H1 (cell line): ENCODE data around the gene OTUD4. TPM values are rescaled to one million over a fixed set of nuclear protein-coding genes. Genes with fewer than 3 reads are reported as not detected.
A peak's percentile ranks its signal among the peaks of the same experiment; 100 is the strongest.

Experiments used
- CTCF ChIA-PET: fragments of 300-600 bp; sonication (Branson Sonifier 250); formaldehyde crosslinking; loops from one replicate; lab custom pipeline; 2021; ENCODE audit not compliant: partially characterized antibody; lab: Charles Lee
- POLR2A ChIA-PET: fragments of 300-600 bp; sonication (Branson Sonifier 250); formaldehyde crosslinking; loops from one replicate; lab custom pipeline; 2021; ENCODE audit warnings: inconsistent platforms; ENCODE audit not compliant: partially characterized antibody; lab: Charles Lee
- DNase-seq, 2 experiments: peaks; one replicate each; pipeline versions ENCODE4 v3.0.0 to v3.0.0-alpha.2; 2010 to 2022; ENCODE audit warnings: low spot score in 2 of 2, low read depth in 1 of 2, mixed read lengths in 1 of 2
- FAIRE-seq: peaks from 2 replicates; lab custom pipeline; 2011; peaks lifted over from hg19 to GRCh38; lab: Jason Lieb, UNC
- H2AFZ ChIP-seq: 2 replicates; pipeline ENCODE4 v1.8.1; 2012; ENCODE audit warnings: low read length, inconsistent platforms
- H2AK5ac ChIP-seq: 2 replicates; pipeline ENCODE4 v1.6.1; 2013; ENCODE audit warnings: low read depth, low read length
- H2BK120ac ChIP-seq: replicated peaks from 2 replicates; pipeline ENCODE3; 2013; ENCODE audit warnings: low read depth, low read length, inconsistent platforms
- H2BK12ac ChIP-seq: 2 replicates; pipeline ENCODE4 v1.6.1; 2013; ENCODE audit warnings: low read depth, low read length
- H2BK15ac ChIP-seq: 2 replicates; pipeline ENCODE4 v1.6.1; 2013; ENCODE audit warnings: low read length
- H2BK20ac ChIP-seq: 2 replicates; pipeline ENCODE4 v1.6.1; 2013; ENCODE audit warnings: low read length
- H2BK5ac ChIP-seq: 2 replicates; pipeline ENCODE4 v1.6.1; 2013; ENCODE audit warnings: low read depth, low read length
- H3K14ac ChIP-seq: 2 replicates; pipeline ENCODE4 v1.6.1; 2013; ENCODE audit warnings: inconsistent platforms; ENCODE audit not compliant: insufficient read length
- H3K18ac ChIP-seq: 2 replicates; pipeline ENCODE4 v1.6.1; 2013; ENCODE audit warnings: low read length; ENCODE audit errors: extremely low read depth
- H3K23ac ChIP-seq: 2 replicates; pipeline ENCODE4 v1.6.1; 2013; ENCODE audit warnings: inconsistent platforms; ENCODE audit not compliant: insufficient read length
- H3K23me2 ChIP-seq: 2 replicates; pipeline ENCODE4 v1.6.1; 2013; ENCODE audit warnings: low read depth, low read length
- H3K27ac ChIP-seq: 2 replicates; pipeline ENCODE4 v1.6.1; 2011; ENCODE audit warnings: low read depth, low read length, inconsistent platforms
- H3K27me3 ChIP-seq, 4 experiments: replicated peaks in 1 of 4; 1 replicate in 1 of 4; 2 replicates in 3 of 4; pipeline versions ENCODE4 v1.6.1 to v1.8.1; 2011 to 2013; ENCODE audit warnings: low read length in 3 of 4, mild to moderate bottlenecking in 3 of 4, inconsistent platforms in 2 of 4, mixed read lengths in 2 of 4, moderate library complexity in 1 of 4; ENCODE audit not compliant: control insufficient read depth in 3 of 4, insufficient read depth in 3 of 4; ENCODE audit errors: extremely low read depth in 1 of 4
- H3K36me3 ChIP-seq, 4 experiments: 2 replicates each; pipeline versions ENCODE4 v1.6.1 to v1.8.1; 2011 to 2013; ENCODE audit warnings: mild to moderate bottlenecking in 4 of 4, low read length in 3 of 4, moderate library complexity in 2 of 4, control low read depth in 1 of 4, inconsistent platforms in 1 of 4; ENCODE audit not compliant: insufficient read depth in 4 of 4, control insufficient read depth in 2 of 4
- H3K4ac ChIP-seq: replicated peaks from 2 replicates; pipeline ENCODE3; 2013; ENCODE audit warnings: low read length, low read depth, mixed read lengths, inconsistent platforms; ENCODE audit not compliant: insufficient read length
- H3K4me1 ChIP-seq, 4 experiments: replicated peaks in 1 of 4; 1 replicate in 1 of 4; 2 replicates in 3 of 4; pipeline versions ENCODE4 v1.6.1 to v1.8.1; 2011 to 2013; ENCODE audit warnings: low read length in 3 of 4, inconsistent platforms in 2 of 4, mixed read lengths in 1 of 4; ENCODE audit not compliant: insufficient read depth in 4 of 4, control insufficient read depth in 3 of 4
- H3K4me2 ChIP-seq, 2 experiments: 2 replicates each; pipeline versions ENCODE4 v1.6.1 to v1.8.1; 2011 to 2013; ENCODE audit warnings: low read depth in 2 of 2, low read length in 2 of 2, control low read depth in 1 of 2, inconsistent platforms in 1 of 2, mild to moderate bottlenecking in 1 of 2; ENCODE audit not compliant: insufficient read depth in 1 of 2
- H3K4me3 ChIP-seq, 4 experiments: fragments of 200-600, 300-600 bp in 1 of 4; sonication (generic), shearing (Covaris generic), sonication (Bioruptor Twin) in 1 of 4; 2 replicates each; pipeline versions ENCODE4 v1.5.1 to v1.8.1; 2011 to 2016; ENCODE audit warnings: low read length in 4 of 4, low read depth in 3 of 4, control low read depth in 2 of 4, inconsistent platforms in 2 of 4, mild to moderate bottlenecking in 2 of 4, mixed read lengths in 1 of 4, moderate library complexity in 1 of 4; ENCODE audit not compliant: insufficient read depth in 2 of 4; ENCODE audit errors: extremely low read depth in 1 of 4
- H3K56ac ChIP-seq: replicated peaks from 2 replicates; pipeline ENCODE3; 2013; ENCODE audit warnings: low read depth, mild to moderate bottlenecking, mixed read lengths, low read length, inconsistent platforms; ENCODE audit not compliant: insufficient read length
- H3K79me1 ChIP-seq: 2 replicates; pipeline ENCODE4 v1.6.1; 2013; ENCODE audit warnings: low read depth, low read length, control low read depth
- H3K79me2 ChIP-seq, 2 experiments: 2 replicates each; pipeline versions ENCODE4 v1.6.1 to v1.8.1; 2012 to 2013; ENCODE audit warnings: low read length in 2 of 2, mild to moderate bottlenecking in 2 of 2, inconsistent platforms in 1 of 2; ENCODE audit not compliant: insufficient read depth in 2 of 2, control insufficient read depth in 1 of 2
- H3K9ac ChIP-seq, 4 experiments: replicated peaks in 1 of 4; 1 replicate in 1 of 4; 2 replicates in 3 of 4; pipeline versions ENCODE4 v1.6.1 to v1.8.1; 2011 to 2013; ENCODE audit warnings: low read depth in 3 of 4, low read length in 3 of 4, control low read depth in 2 of 4, mild to moderate bottlenecking in 2 of 4, moderate library complexity in 2 of 4, inconsistent platforms in 1 of 4; ENCODE audit errors: extremely low read depth in 1 of 4
- H3K9me3 ChIP-seq, 2 experiments: 2 replicates each; pipeline versions ENCODE4 v1.6.1 to v1.8.1; 2012 to 2013; ENCODE audit warnings: mild to moderate bottlenecking in 2 of 2, moderate library complexity in 2 of 2, control low read depth in 1 of 2, inconsistent platforms in 1 of 2, low read depth in 1 of 2, low read length in 1 of 2, mixed read lengths in 1 of 2; ENCODE audit not compliant: insufficient read depth in 2 of 2
- H4K20me1 ChIP-seq, 2 experiments: replicated peaks in 1 of 2; 2 replicates each; pipeline versions ENCODE3 to v1.8.1; 2011 to 2013; ENCODE audit warnings: inconsistent platforms in 2 of 2, low read length in 2 of 2, mild to moderate bottlenecking in 1 of 2; ENCODE audit not compliant: insufficient read depth in 2 of 2, control insufficient read depth in 1 of 2
- H4K5ac ChIP-seq: 2 replicates; pipeline ENCODE4 v1.6.1; 2013; ENCODE audit warnings: low read length, low read depth, mixed read lengths, inconsistent platforms; ENCODE audit not compliant: insufficient read length
- H4K8ac ChIP-seq: 2 replicates; pipeline ENCODE4 v1.8.0; 2013; ENCODE audit warnings: mild to moderate bottlenecking, moderate library complexity, low read length, inconsistent platforms; ENCODE audit not compliant: insufficient read depth; ENCODE audit errors: extremely low read depth
- H4K91ac ChIP-seq: replicated peaks from 2 replicates; pipeline ENCODE3; 2013; ENCODE audit warnings: low read length, mixed read lengths, inconsistent platforms; ENCODE audit not compliant: insufficient read length
- CBX5 ChIP-seq: fragments of 300-800, 300-1000 bp; sonication (generic); IDR thresholded peaks from 2 replicates; pipeline ENCODE4 v1.7.1; 2016; ENCODE audit warnings: antibody characterized with exemption, low read length, low read depth
- CEBPB ChIP-seq: IDR thresholded peaks from 2 replicates; pipeline ENCODE4 v1.6.1; 2012; ENCODE audit warnings: low read depth, low read length
- EP300 ChIP-seq, 2 experiments: IDR thresholded peaks; 1 replicate in 1 of 2; 2 replicates in 1 of 2; pipeline ENCODE4 v1.6.1; 2011 to 2012; ENCODE audit warnings: low read depth in 2 of 2, low read length in 2 of 2, mild to moderate bottlenecking in 2 of 2, borderline replicate concordance in 1 of 2, inconsistent platforms in 1 of 2, moderate library complexity in 1 of 2
- NRF1 ChIP-seq: IDR thresholded peaks from 2 replicates; pipeline ENCODE4 v1.6.1; 2011; ENCODE audit warnings: mild to moderate bottlenecking, low read depth, low read length, improper control_type of control experiment
- POLR2AphosphoS5 ChIP-seq: IDR thresholded peaks from 2 replicates; pipeline ENCODE4 v1.6.1; 2011; ENCODE audit warnings: low read depth, low read length
- POU5F1 ChIP-seq: IDR thresholded peaks from 2 replicates; pipeline ENCODE4 v1.6.1; 2011; ENCODE audit warnings: low read depth, mild to moderate bottlenecking, low read length, moderate library complexity
- RAD21 ChIP-seq, 2 experiments: IDR thresholded peaks in 1 of 2; conservative IDR thresholded peaks in 1 of 2; 2 replicates each; pipeline ENCODE4 v1.6.1; 2011; ENCODE audit warnings: low read depth in 2 of 2, low read length in 2 of 2, improper control_type of control experiment in 1 of 2, inconsistent platforms in 1 of 2, mild to moderate bottlenecking in 1 of 2, moderate library complexity in 1 of 2
- RBBP5 ChIP-seq: IDR thresholded peaks from 2 replicates; pipeline ENCODE4 v1.7.1; 2012; ENCODE audit warnings: low read depth, mild to moderate bottlenecking, inconsistent platforms, low read length, moderate library complexity, borderline replicate concordance
- SAP30 ChIP-seq: fragments of 300-600 bp; sonication (generic); IDR thresholded peaks from 2 replicates; pipeline ENCODE4 v1.7.1; 2012; ENCODE audit warnings: low read length, moderate library complexity, mild to moderate bottlenecking, inconsistent platforms; ENCODE audit not compliant: insufficient read depth, insufficient replicate concordance
- WGBS, 2 experiments: shearing (Covaris generic) in 1 of 2; methylation state at CpG; one replicate each; pipeline versions ENCODE4 v1.1.6 to v1.1.7; 2013 to 2015; ENCODE audit warnings: low lambda C conversion rate in 2 of 2, mixed read lengths in 2 of 2, inconsistent platforms in 1 of 2, low coverage in 1 of 2, missing lambda C conversion rate in 1 of 2; ENCODE audit not compliant: insufficient replicate concordance in 2 of 2, insufficient coverage in 1 of 2, insufficient read length in 1 of 2; ENCODE audit errors: extremely low coverage in 1 of 2, missing lambda C conversion rate in 1 of 2; 5-methylcytosine and 5-hydroxymethylcytosine counted together
- polyA plus RNA-seq, 7 experiments: library from polyadenylated mRNA; depleted of rRNA in 3 of 7; stranded (reverse) in 5 of 7; unstranded in 2 of 7; fragments of >200 nt in 5 of 7; fragments of 200-250 nt in 2 of 7; gene quantifications; 1 replicate in 5 of 7; 2 replicates in 1 of 7; 4 replicates in 1 of 7; pipeline versions ENCODE4 v1.2.1 to v1.2.3, GENCODE V29; 2011 to 2013; ENCODE audit warnings: missing spikeins in 2 of 7, mixed read lengths in 2 of 7
- total RNA-seq: library from RNA; stranded (reverse); fragmentation: NEBNext Ultra II Directional; extraction: Animal tissue kit (Norgen Biotek cat#: 25700); gene quantifications from 2 replicates; pipeline ENCODE4 v1.2.1, GENCODE V29; 2021

The OTUD4 gene
- total and polyA plus RNA-seq, 2 of the 8 experiments (the other 6 are each of a cell fraction or from before 2014, with no cell fraction given): 17.4 to 57.0 TPM

GRCh38 chr4:145083891-145084605 is 96.3 kb downstream of the OTUD4 start:
- Histone ChIP-seq H3K79me2 (peaks cover 0 to 15% of the 10 kb centered on the region in 2 experiments; a peak in 3 of 4 replicates), H3K79me1 (no peaks in the 10 kb centered on the region), H2BK12ac (no peak overlapping the region), H3K27ac (no peak overlapping the region), H3K23ac (no peak overlapping the region), H3K4me2 (no peak overlapping the region), H4K8ac (no peak overlapping the region), H3K27me3 (no peaks in the 10 kb centered on the region), H3K9ac (no peak overlapping the region), H4K91ac (no peak overlapping the region), H3K4me1 (no peaks in the 10 kb centered on the region), H3K18ac (no peak overlapping the region), H2AFZ (no peak overlapping the region), H2BK15ac (no peak overlapping the region), H2BK120ac (no peak overlapping the region), H2BK5ac (no peak overlapping the region), H3K56ac (no peak overlapping the region), H3K4me3 (no peak overlapping the region), H2BK20ac (no peak overlapping the region), H4K20me1 (peaks cover 0 to 4% of the 10 kb centered on the region in 2 experiments), H2AK5ac (no peak overlapping the region), H3K4ac (no peak overlapping the region), H3K36me3 (peaks cover 0 to 11% (median 3%) of the 10 kb centered on the region in 4 experiments; a peak in 3 of 8 replicates), H3K23me2 (no peaks in the 10 kb centered on the region), H3K14ac (no peak overlapping the region), H4K5ac (no peak overlapping the region), H3K9me3 (no peaks in the 10 kb centered on the region)
- TF ChIP-seq NRF1 (no peak), SAP30 (no peak), CBX5 (no peak), RBBP5 (no peak), RAD21 (IDR thresholded peaks at IDR 0.05 in 1 of 2, conservative IDR thresholded peaks at IDR 0.05 in 1 of 2; ENCODE audit: low read depth in 2 of 2, low read length in 2 of 2) (no peak), POLR2AphosphoS5 (no peak), EP300 (IDR thresholded peaks at IDR 0.05; ENCODE audit: borderline replicate concordance in 1 of 2, low read depth in 2 of 2, low read length in 2 of 2) (no peak), CEBPB (0 out of 2 replicates have a peak, but pooled peaks have one; percentile 4), POU5F1 (no peak)
- POLR2A ChIA-PET: interaction anchor here (0.8 kb wide), 1 partner anchor 14 kb away, joined by 3 read pairs; the partner anchor contains the start of genes ABCE1 and ANAPC10
- DNase-seq (no peak), FAIRE-seq (no peak)
- WGBS, 2 experiments: 84% methylated on average over 1 of the region's 1 CpG; no CpG with 5 or more reads in 1 of the 2 experiments
- CTCF ChIA-PET: interaction anchor here (0.6 to 1.5 kb wide), 4 partner anchors 121 to 1525 kb away, joined by 3 to 4 read pairs (median 3); no protein-coding TSS in a partner anchor
